Measurements from ENCODE around the gene CES2. TPM values are rescaled to one million over a fixed set of nuclear protein-coding genes. Genes with fewer than 3 reads are reported as not detected.
A peak's percentile ranks its signal among the peaks of the same experiment; 100 is the strongest.

CES2 gene
- total and polyA plus RNA-seq, 9 of the 15 experiments (the other 6 are each of a cell fraction or from before 2014, with no cell fraction given), result 2.2 to 37.9 (median 24.4) TPM

GRCh38 chr16:66899945-66900710, 35.2 kb upstream of the CES2 start (continued):
- TF ChIP-seq ZMIZ1 (IDR thresholded peaks at IDR 0.05; ENCODE audit: low read depth in 2 of 2, low read length in 2 of 2) (peak in 1 of 2 experiments; percentile 67; a peak in 2 of 4 replicates), ZNF644 (tag; IDR thresholded peaks at IDR 0.05; ENCODE audit: low read depth) (peak; percentile 84), TAF1 (IDR thresholded peaks at IDR 0.05; ENCODE audit: control insufficient read depth, extremely low read depth, insufficient read depth, low read length, severe bottlenecking) (peak; percentile 75), ZFP36 (IDR thresholded peaks at IDR 0.05; ENCODE audit: low read depth, low read length, partially characterized antibody) (peak; percentile 20), THRAP3 (IDR thresholded peaks at IDR 0.05; ENCODE audit: borderline replicate concordance) (no peak), FOXJ3 (CRISPR knock-in tag; IDR thresholded peaks at IDR 0.05) (no peak), ZBTB9 (CRISPR knock-in tag; IDR thresholded peaks at IDR 0.05) (0 out of 2 replicates have a peak, but pooled peaks have one; percentile 41), LCOR (CRISPR knock-in tag; IDR thresholded peaks at IDR 0.05) (peak; percentile 77; the same call in 1 of the 2 replicates), PHF20 (IDR thresholded peaks at IDR 0.05; ENCODE audit: partially characterized antibody) (no peak), ZSCAN29 (IDR thresholded peaks at IDR 0.05) (no peak)
- TF ChIP-seq, protein P1, sequence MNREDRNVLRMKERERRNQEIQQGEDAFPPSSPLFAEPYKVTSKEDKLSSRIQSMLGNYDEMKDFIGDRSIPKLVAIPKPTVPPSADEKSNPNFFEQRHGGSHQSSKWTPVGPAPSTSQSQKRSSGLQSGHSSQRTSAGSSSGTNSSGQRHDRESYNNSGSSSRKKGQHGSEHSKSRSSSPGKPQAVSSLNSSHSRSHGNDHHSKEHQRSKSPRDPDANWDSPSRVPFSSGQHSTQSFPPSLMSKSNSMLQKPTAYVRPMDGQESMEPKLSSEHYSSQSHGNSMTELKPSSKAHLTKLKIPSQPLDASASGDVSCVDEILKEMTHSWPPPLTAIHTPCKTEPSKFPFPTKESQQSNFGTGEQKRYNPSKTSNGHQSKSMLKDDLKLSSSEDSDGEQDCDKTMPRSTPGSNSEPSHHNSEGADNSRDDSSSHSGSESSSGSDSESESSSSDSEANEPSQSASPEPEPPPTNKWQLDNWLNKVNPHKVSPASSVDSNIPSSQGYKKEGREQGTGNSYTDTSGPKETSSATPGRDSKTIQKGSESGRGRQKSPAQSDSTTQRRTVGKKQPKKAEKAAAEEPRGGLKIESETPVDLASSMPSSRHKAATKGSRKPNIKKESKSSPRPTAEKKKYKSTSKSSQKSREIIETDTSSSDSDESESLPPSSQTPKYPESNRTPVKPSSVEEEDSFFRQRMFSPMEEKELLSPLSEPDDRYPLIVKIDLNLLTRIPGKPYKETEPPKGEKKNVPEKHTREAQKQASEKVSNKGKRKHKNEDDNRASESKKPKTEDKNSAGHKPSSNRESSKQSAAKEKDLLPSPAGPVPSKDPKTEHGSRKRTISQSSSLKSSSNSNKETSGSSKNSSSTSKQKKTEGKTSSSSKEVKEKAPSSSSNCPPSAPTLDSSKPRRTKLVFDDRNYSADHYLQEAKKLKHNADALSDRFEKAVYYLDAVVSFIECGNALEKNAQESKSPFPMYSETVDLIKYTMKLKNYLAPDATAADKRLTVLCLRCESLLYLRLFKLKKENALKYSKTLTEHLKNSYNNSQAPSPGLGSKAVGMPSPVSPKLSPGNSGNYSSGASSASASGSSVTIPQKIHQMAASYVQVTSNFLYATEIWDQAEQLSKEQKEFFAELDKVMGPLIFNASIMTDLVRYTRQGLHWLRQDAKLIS (CRISPR knock-in tag; IDR thresholded peaks at IDR 0.05), result 0 out of 2 replicates have a peak, but pooled peaks have one; percentile 47
- TF ChIP-seq, protein P2, sequence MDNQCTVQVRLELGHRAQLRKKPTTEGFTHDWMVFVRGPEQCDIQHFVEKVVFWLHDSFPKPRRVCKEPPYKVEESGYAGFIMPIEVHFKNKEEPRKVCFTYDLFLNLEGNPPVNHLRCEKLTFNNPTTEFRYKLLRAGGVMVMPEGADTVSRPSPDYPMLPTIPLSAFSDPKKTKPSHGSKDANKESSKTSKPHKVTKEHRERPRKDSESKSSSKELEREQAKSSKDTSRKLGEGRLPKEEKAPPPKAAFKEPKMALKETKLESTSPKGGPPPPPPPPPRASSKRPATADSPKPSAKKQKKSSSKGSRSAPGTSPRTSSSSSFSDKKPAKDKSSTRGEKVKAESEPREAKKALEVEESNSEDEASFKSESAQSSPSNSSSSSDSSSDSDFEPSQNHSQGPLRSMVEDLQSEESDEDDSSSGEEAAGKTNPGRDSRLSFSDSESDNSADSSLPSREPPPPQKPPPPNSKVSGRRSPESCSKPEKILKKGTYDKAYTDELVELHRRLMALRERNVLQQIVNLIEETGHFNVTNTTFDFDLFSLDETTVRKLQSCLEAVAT (IDR thresholded peaks at IDR 0.05), result peak in 1 of 2 experiments; percentile 31; a peak in 1 of 4 replicates
